Left cardiac atrium (tissue), 4 donors: ENCODE data around the gene GPC6. TPM values are rescaled to one million over a fixed set of nuclear protein-coding genes. Genes with fewer than 3 reads are reported as not detected.
A peak's percentile ranks its signal among the peaks of the same experiment; 100 is the strongest.

Experiments
- ATAC-seq, 2 donors: fragments of 200-7000 bp; cut with Tn5 transposase; one replicate each; pipeline ENCODE4 v1.9.1; 2020; ENCODE audit warnings: mild to moderate bottlenecking in 2 of 2, moderate library complexity in 2 of 2
- DNase-seq: peaks from one replicate; pipeline ENCODE4 v3.0.0-alpha.2; 2020
- intact Hi-C, 2 donors: fragments of 100-400 bp; cut with DNase I; formaldehyde crosslinking; loops; one replicate each; pipeline versions ENCODE4 v1.14.1 to v1.15.1; 2022 to 2023
- total RNA-seq, 2 donors: library from RNA; stranded (reverse); fragmentation: NEBNext Ultra II Directional; extraction: Animal tissue kit (Norgen Biotek cat#: 25700); gene quantifications; one replicate each; pipeline ENCODE4 v1.2.1, GENCODE V29; 2021
- donor health status: DM: no; HTN: yes; CAD: no.
- donor health status: DM: no; HTN: yes; CAD: no; lungs with severe emphysema.
- donor health status: DM: yes; HTN: yes; CAD: no.
- donor health status: Dilated cardiomyopathy.

GPC6 gene
- total RNA-seq, 2 donors from 2014 or later: 2.8 to 5.4 TPM

DNA sequence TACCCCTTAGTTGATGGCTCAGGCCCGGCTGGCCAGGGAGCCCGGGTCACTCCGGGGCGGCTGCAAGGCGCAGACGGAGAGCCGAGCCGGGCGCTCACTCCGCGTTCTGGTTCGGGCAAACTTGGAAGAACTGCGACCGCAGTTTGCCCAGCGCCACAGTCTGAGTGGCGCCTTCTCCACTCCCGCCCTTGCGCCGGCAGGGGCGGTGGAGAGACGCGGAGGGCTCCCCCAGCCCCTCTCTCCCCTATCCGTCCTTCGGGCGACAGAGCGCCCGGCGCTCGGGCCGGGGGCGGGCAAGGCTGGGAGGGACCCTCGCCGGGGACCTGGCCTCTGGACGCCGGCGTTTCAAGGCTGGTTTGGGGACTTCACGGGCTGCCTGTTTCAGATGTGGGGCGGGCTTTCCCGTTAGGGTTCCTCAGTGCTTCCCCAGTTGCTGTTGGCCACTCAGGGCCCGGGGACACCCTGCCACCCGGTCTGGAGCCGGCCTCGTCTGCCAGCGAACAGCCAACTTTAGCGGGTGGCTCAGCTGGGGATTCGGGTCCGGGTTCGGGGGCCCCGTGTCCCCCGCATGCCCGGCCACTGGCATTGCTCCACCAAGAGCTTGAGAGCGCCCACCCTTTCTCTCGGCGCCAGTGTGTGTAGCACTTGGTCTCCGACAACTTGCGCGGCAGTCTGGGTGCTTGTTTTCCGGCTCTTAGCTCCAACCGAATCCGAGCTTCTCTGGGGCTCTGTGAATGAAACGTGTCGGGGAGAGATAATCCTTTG lies 1.5 kb downstream of the GPC6 start:
- intact Hi-C loops: no loop called here
- ATAC-seq: peak; percentile 82 to 86
- peak; percentile 51 for DNase-seq

DNA sequence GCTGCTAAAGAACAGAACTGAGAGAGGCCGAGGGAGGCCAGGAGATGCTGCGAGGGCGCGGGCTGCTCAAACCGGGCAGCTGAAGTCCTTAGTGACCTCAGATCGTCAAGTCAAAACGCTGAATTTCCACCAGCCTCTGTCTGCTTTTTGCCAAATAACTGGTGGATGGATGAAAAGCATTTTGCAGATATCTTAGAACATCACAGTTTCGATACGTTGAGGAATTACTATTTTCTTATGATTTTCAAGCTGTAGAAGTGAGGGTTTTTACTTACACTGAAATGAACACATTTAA lies 2.0 kb downstream of the GPC6 start:
- intact Hi-C loops: no loop called here
- DNase-seq: no peak
- ATAC-seq: no peak

DNA sequence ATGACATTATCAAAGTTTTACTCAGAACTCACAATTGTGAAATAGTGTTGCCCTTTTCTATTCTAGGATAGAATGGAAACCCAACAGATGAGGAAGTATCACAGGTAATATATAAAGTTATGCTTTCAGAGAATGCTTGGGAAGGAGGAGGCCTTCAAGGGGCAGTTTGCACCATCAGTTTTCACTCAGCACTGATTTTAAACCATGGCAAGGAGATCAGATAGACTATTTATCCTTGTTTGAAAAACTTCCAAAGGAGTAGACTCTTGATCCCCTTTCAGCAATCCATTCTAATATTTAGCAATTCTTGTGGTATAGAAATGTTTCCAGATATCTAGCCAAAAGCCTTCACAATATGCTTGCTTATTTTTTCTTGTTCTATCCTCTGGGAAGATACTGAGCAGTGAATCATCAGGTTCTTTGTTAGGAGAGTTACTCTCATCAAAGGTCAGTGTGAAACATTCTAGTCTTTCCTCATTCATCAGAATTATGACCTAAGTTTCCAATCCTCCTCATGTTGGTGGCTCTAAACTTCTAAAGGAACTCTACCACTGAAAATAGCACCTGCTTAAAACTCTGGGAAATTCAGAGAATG lies 3.8 kb downstream of the GPC6 start:
- DNase-seq (no peak), ATAC-seq (no peak)
- intact Hi-C loops: no loop called here

DNA sequence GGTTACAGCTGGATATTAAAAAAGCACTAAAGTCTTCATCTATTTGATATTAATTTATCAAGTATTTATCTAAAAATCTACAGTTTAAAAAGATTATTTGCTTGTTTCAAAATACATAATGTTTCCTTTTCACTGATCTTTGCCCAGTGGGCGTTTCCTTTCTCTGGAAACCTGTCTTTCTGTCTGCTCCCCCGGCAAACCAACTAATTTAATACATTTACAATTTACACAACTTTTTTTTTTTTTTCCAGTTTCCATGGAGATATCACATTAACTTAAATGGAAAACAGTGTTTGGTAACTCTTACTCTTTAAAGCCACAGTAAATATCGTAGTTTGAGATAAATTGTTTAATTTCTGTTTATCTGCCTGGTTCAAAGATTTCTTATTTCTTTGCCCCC lies 5.3 kb downstream of the GPC6 start:
- DNase-seq (no peak), ATAC-seq (no peak)
- intact Hi-C loops: no loop called here

DNA sequence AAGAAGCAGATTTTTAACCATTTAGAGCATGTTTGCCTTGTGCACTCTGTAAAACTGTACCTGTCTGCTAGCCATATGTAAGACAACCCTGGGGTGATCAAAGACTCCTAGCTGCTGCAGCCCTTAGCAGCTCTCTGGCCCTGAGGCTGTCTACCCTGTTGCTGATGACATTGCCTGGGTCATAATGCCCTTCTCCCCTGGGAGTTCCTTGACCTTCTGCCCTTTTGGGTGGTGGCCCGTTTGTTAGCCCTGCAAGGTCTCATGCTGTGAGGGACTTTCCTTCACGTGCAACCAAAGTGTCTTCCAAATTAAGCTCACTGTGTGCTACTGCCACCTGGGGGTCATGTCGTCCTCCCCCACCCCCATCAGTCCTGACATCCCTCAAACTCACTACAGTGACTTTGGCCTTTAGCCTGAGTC lies 7.4 kb downstream of the GPC6 start:
- ATAC-seq (peak in 1 of 2 donors; percentile 70), DNase-seq (no peak)
- intact Hi-C loops: no loop called here

DNA sequence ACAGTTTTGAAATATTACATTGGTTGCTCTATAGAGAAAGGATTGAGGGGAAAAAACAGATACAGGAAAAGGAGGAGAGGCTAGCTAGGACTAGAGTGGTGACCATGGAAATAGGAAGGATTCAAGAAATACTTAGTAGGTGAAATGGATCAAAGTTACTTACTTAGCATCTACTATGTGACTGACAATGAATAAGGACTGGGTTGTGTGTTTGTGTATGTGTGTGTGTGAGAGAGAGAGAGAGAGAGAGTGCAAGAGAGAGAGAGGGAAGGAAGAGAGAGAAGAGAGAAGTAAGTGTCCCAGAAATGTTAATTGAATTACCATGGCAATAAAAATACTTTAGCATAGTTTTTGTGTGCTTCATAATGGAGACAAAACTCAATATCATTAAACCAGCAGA lies 7.9 kb downstream of the GPC6 start:
- intact Hi-C loops: no loop called here
- no peak for DNase-seq
- no peak for ATAC-seq

DNA sequence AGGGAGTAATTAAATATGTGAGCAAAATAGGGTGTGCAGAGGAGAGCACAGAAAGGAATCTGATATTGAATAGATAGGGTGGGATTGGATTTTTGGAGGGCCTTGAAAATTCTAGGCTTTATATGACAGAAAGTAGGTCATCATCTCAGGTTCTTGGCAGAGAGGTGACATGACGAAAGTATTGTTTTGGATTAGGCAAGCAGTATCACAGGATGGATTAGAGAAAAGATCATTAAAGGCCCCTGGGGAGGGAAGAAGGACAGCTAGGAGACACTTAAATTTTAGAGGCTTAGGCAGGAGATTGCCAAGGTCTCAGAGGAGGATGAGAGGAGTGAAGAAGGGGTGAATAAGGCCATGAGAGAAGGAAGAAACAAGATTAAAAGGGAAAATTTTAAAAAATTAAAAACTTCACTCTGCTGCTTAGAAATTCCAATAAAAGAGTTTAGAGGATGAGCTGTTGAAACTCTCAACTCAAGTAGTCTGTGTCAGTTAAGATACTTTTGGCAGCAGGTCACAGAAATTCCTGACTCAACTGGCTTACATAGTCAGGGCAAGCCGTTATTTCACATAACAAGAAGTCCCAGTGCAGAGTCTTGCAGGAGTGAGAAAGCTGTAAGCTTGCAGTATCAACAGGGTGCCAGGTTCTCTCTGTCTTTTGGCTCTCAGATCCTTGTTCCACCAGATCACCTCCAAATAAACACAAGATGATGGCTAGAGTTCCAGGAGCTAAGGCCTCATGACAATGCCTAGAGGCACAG lies 8.8 kb downstream of the GPC6 start:
- intact Hi-C loops: no loop called here
- peak; percentile 12 to 41 for ATAC-seq

DNA sequence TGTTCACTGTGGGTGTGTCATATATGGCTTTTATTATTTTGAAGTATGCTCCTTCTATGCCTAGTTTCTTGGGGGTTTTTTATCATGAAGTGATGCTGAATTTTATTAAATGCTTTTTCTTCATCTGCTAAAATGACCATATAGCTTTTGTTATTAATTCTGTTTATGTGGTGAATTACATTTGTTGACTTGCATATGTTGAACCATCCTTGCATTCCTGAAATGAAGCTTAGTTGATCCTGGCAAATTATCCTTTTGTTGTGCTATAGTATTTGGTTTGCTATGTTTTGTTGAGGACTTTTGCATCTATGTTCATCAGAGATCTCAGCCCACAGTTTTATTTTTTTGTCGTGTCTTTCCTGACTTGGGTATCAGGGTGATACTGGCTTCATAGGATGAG lies 12.1 kb downstream of the GPC6 start:
- ATAC-seq: no peak
- intact Hi-C loops: no loop called here
- no peak for DNase-seq

More for the DNA sequence above, 8.8 kb downstream of the GPC6 start:
- no peak for DNase-seq

DNA sequence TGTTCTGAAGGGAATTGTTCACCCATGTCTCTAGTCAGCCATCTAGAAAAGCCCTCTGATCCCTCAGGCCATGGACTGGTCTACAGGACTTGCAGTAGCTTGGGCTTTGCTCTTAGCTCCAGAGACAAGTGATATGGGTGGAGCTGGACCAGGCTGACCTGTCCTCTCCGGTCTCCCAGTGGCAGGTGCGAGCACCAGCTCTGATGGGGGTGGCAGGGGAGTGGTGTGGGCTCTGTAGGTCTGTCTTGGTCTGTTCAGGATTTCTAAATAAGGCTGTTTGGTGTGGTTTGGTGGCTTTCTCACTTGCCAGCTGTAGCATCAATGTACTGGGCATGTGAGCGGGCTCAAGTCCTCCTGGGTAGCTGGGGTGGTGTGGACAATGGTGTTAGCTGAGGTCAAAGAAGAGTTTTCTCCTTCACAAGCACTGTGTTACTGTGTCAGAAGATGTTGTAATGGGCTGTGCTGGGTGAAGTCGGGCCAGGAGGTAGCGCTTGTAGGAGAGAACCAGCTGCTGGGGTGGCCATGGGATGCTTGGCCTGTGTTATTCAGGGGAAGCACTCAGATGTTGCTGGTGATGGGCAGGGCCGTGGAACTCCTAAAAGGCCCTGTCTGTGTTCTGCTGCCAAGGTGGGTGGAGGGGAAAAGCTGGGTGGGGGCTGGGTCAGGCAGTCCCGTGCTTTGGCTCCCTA lies 16.9 kb downstream of the GPC6 start:
- ATAC-seq: peak; percentile 17 to 29
- intact Hi-C loops: no loop called here
- no peak for DNase-seq

DNA sequence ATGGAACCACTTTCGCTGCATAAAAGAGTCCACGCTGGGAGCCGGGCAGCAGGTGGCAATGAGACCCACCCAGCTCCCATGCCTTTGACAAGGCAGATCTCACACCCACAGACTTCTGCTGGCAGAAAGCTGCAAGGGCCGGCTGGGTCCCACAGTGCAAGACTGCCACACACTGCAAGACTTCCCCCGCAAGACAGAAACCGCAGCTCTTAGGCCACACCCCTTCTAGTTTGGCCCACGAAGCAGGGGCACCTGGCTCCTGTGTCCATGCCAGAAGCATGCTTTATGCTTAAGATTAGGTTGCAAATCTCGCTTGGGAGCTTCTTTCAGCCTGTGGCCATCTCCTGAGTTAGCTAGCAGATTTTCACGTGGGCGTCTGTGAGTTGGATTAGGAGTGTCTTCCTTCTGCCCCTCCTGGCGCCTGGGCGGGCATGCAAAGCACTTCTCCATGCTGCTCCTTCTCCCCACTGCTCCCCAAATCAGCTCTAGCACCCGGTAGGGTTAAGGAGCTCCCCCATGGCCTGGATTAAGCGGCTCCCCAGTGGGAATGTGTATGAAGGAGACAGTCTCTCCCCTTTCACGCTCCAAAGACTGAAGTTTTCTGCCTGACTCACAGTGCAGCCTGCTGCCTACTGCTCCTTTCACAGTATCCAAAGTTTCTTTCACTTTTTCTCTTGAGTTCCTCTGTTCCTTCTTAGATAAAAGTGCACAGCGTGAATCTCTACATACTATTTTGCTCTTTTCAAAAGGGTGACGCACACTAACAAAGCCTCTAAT lies 17.7 kb downstream of the GPC6 start:
- DNase-seq: peak; percentile 26
- ATAC-seq: peak; percentile 75 to 84
- intact Hi-C loops: no loop called here

DNA sequence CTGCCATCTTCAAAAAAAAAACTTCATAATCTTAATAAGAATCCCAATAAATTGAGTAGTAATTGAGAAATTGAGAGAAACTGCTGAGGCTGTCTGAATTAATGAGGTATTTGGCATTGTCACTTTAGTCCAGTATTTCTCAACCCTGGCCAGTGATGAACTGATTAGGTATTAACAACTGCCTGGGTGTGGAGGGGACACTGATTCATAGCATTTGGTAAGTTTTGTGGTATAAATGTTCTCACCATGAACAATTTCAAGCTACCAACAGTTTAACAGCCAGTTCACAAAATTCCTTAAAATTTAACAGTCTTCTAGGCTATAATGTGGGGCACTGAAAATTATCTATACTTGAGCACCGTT lies 18.3 kb downstream of the GPC6 start:
- intact Hi-C loops: no loop called here
- no peak for DNase-seq
- ATAC-seq: peak in 1 of 2 donors; percentile 63

DNA sequence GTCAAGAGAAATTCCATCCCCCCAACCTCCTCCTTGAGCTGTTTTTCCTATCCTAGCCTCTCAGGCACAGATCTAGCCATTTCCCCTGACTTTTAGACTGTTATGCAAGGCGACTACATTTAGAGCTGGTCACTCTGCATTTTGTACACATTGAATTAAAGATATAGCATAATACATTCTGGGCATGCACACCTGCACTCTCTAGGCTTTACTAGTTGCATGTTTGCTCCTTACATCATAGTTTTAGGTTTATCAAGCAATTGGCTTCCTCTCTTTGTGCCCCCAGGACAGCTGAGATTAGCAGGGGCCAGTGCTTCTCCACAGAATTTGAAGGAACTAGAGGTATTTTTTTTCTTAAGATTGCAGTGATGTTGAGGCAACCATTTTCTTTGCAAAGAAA lies 19.5 kb downstream of the GPC6 start:
- intact Hi-C loops: no loop called here
- ATAC-seq: no peak
- DNase-seq: no peak

DNA sequence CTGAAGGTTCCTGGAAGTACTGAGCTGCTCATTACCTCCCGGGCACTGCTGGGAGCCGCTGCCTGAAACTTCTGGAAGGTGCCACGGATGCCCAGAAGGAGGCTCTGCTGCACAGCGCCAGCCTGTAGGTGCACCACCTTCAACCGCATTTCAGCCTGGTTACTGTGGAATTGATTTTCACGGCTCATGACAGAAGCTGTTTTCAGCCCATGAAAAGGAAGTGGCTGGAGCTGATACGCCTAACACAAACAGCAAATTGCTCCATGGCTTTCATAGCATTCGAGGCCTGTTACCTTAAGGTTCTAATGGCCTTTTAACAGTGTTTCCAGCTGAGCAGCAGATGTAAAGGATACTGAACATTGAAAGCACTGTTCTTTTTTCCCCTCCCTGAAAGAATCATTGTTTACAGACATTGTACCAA lies 22.0 kb downstream of the GPC6 start:
- DNase-seq: no peak

DNA sequence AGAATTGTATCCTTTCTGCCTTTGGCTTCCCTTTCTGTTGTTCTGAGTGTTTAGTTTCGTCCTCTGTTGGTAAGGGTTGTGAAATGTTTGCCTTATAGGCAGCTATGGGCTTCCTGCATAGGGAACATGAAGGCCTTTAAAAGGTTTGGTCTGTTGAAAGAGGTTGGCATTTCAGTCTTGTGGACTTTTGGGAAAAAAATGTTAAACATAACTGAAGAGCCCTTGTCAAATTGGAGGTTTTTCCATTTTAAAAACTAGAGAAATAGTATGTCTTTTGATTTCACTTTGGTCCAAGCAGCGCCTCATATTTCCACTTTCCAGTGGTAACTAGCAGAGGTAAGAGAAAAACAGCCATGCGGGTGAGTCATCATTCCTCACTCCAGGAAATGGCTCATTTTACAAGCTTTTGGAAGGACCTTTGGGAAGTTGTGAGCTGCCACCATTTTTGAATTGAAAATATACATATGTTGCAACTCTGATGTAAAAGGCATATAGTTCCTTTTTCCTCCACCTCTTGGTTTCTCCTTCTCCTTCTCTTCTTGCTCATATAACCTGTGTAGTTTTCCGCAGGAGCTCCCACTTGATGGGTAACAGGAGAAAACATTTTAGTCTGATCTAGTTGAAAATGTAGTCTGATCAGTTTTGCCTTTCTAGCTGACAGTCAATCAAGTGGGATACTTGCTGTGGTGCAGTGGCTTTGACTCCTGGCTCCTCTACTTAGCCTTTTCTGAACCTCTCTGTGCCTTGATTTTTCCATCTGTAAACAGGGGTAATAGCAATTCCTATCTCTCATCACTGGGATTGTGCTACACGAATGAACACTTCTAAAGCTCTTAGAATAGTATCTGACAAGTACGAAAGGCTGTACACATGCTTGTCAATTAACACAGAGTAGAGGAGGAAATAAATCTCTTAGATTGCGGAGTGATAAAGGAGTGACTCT lies 23.0 kb downstream of the GPC6 start:
- no peak for DNase-seq
- ATAC-seq: no peak
- intact Hi-C loops: no loop called here

More for the DNA sequence above, 22.0 kb downstream of the GPC6 start:
- no peak for ATAC-seq
- intact Hi-C loops: no loop called here

DNA sequence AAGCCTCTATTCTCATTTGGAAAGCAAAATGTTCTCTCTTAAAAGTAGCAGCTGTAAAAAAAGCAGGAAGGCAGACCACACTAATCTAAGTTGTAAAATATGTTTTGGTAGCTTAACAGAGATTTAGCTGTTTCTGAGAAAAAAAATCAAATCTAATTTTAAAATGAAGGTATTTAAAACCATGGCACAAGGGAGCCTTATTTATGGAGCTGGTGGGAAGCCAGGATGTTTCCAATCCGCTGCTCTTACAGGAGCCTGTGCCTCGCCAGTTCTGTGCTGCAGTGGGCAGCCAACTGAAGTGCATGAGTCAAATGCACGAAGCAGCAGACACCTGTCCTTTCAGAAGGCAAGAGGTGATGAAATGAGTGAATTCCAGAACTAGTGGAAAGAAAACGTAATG lies 28.2 kb downstream of the GPC6 start:
- ATAC-seq: no peak
- no peak for DNase-seq

DNA sequence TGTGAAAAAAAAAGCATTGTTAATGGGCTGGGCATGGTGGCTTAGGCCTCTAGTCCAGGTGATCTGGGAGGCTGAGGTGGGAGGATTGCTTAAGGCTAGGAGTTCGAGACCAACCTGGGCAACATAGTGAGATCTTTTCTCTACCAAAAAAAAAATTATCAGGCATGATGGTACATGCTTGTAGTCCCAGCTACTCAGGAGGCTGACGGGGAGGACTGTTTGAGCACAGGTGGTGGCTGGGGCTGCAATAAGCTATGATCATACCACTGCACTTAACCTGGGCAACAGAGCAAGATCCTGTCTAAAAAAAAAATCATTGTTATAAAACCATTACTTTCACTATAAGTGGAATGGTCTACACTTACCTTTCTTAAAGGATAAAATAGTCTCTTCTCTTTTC lies 30.4 kb downstream of the GPC6 start:
- ATAC-seq: no peak
- DNase-seq: no peak
- intact Hi-C loops: no loop called here

More for the DNA sequence above, 28.2 kb downstream of the GPC6 start:
- intact Hi-C loops: no loop called here

DNA sequence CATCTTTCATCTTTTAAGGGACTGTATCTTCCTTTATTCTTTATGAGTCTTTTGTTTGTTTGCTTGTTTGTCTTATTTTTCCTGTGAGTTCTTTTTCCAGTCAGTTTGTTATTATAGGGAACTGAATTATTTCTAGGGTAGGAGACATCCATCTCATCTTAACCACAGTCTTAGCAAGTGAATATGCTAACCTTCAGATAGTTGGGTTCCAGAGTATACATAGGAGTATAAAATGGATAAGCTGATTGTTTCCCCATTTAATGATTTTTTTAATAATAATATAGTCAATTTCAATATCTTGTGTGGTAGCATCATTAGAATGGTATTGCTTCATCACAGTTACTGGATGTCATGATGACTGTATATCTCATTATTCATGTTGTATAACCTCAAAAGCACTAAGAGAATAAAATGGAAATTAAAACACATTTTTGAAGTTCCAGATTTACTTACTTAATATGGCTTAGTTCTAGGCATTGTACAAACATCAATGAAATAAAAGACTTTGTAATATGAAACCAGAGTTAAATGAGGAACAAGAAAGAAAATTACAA lies 33.0 kb downstream of the GPC6 start:
- ATAC-seq (no peak), DNase-seq (no peak)
- intact Hi-C loops: no loop called here

DNA sequence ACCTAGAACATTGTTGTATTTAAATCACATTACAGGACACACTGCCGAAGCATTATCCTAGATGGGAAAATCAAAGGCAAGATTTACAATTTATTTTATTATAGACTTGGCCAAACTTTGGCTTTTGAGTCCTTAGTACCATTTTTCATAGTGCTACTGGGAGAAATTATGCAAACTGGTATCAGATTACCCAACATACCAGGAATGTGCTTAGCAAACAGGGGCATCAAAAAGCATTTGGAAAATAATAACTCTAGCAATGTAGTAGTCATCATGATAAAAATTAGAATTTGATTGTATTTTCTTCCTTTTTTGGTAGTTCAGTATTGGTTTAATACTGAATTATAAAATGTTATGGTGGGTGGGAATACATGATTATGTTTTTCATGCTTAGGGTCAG lies 34.0 kb downstream of the GPC6 start:
- intact Hi-C loops: no loop called here
- ATAC-seq: no peak

More for the DNA sequence above, 34.0 kb downstream of the GPC6 start:
- DNase-seq: no peak
